ENCODE measurements around the gene PAPPA. TPM values are rescaled to one million over a fixed set of nuclear protein-coding genes. Genes with fewer than 3 reads are reported as not detected.

PAPPA gene
- total and polyA plus RNA-seq, 2 of the 8 experiments (the other 6 are each of a cell fraction or from before 2014, with no cell fraction given), result 0.18 to 0.63 TPM

GRCh38 chr9:116370556-116370955, 217.0 kb downstream of the PAPPA start:
- POLR2A ChIA-PET (ENCODE audit: partially characterized antibody), result no interaction called here
- Histone ChIP-seq H3K27ac (ENCODE audit: low read depth, low read length) (no peak overlapping the region), H2BK120ac (replicated peaks; ENCODE audit: low read depth, low read length) (no peak overlapping the region)

More at GRCh38 chr9:116370556-116370955, 217.0 kb downstream of the PAPPA start:
- Histone ChIP-seq H3K9me3 (ENCODE audit: insufficient read depth in 2 of 2, low read depth in 1 of 2, low read length in 1 of 2) (no peaks in the 10 kb centered on the region), H3K18ac (ENCODE audit: extremely low read depth, low read length) (no peak overlapping the region), H3K27me3 (replicated peaks in 1 of 4; ENCODE audit: control insufficient read depth in 3 of 4, extremely low read depth in 1 of 4, insufficient read depth in 3 of 4, low read length in 3 of 4) (no peaks in the 10 kb centered on the region), H3K4me1 (replicated peaks in 1 of 4; ENCODE audit: control insufficient read depth in 3 of 4, insufficient read depth in 4 of 4, low read length in 3 of 4) (peaks cover 0 to 3% (median 0%) of the 10 kb centered on the region in 4 experiments; a peak in 2 of 7 replicates), H3K23ac (ENCODE audit: insufficient read length) (no peak overlapping the region), H3K4me2 (ENCODE audit: insufficient read depth in 1 of 2, low read depth in 2 of 2, low read length in 2 of 2) (no peak overlapping the region), H4K20me1 (replicated peaks in 1 of 2; ENCODE audit: control insufficient read depth in 1 of 2, insufficient read depth in 2 of 2, low read length in 2 of 2) (no peaks in the 10 kb centered on the region), H2AFZ (ENCODE audit: low read length) (no peak overlapping the region), H2BK12ac (ENCODE audit: low read depth, low read length) (no peak overlapping the region), H3K4ac (replicated peaks; ENCODE audit: insufficient read length, low read depth, low read length) (no peak overlapping the region), H3K23me2 (ENCODE audit: low read depth, low read length) (no peaks in the 10 kb centered on the region), H3K79me1 (ENCODE audit: low read depth, low read length) (no peaks in the 10 kb centered on the region), H2BK5ac (ENCODE audit: low read depth, low read length) (no peak overlapping the region), H3K14ac (ENCODE audit: insufficient read length) (no peak overlapping the region), H2BK20ac (ENCODE audit: low read length) (no peak overlapping the region), H3K79me2 (ENCODE audit: control insufficient read depth in 1 of 2, insufficient read depth in 2 of 2, low read length in 2 of 2) (no peaks in the 10 kb centered on the region), H2BK15ac (ENCODE audit: low read length) (no peak overlapping the region), H3K36me3 (ENCODE audit: control insufficient read depth in 2 of 4, insufficient read depth in 4 of 4, low read length in 3 of 4) (no peaks in the 10 kb centered on the region), H4K91ac (replicated peaks; ENCODE audit: insufficient read length, low read length) (no peak overlapping the region), H4K8ac (ENCODE audit: extremely low read depth, insufficient read depth, low read length) (no peak overlapping the region), H2AK5ac (ENCODE audit: low read depth, low read length) (no peak overlapping the region), H3K56ac (replicated peaks; ENCODE audit: insufficient read length, low read depth, low read length) (no peak overlapping the region), H3K9ac (replicated peaks in 1 of 4; ENCODE audit: extremely low read depth in 1 of 4, low read depth in 3 of 4, low read length in 3 of 4) (no peak overlapping the region), H4K5ac (ENCODE audit: insufficient read length, low read depth, low read length) (no peak overlapping the region), H3K4me3 (ENCODE audit: extremely low read depth in 1 of 4, insufficient read depth in 2 of 4, low read depth in 3 of 4, low read length in 4 of 4) (no peak overlapping the region)
- no peak for DNase-seq (ENCODE audit: low read depth in 1 of 2, low spot score in 2 of 2)
- CTCF ChIA-PET (ENCODE audit: partially characterized antibody), result interaction anchor here (0.6 to 1.3 kb wide), 4 partner anchors 19 to 293 kb away, joined by 3 to 4 read pairs (median 3); no protein-coding TSS in a partner anchor
- no peak for TF ChIP-seq CBX5 (IDR thresholded peaks at IDR 0.05; ENCODE audit: low read depth, low read length)
- no peak for TF ChIP-seq TEAD4 (IDR thresholded peaks at IDR 0.05; ENCODE audit: low read depth, low read length)
- no peak for TF ChIP-seq RFX5 (IDR thresholded peaks at IDR 0.05; ENCODE audit: borderline replicate concordance, low read depth, low read length)
- no peak for TF ChIP-seq GABPA (IDR thresholded peaks at IDR 0.05; ENCODE audit: borderline replicate concordance, insufficient read depth, low read length)
- 86% methylated on average over 4 of the region's 4 CpGs; no CpG with 5 or more reads in 1 of the 2 experiments for WGBS, 2 experiments (ENCODE audit: extremely low coverage in 1 of 2, insufficient coverage in 1 of 2, insufficient read length in 1 of 2, insufficient replicate concordance in 2 of 2, low coverage in 1 of 2, low lambda C conversion rate in 2 of 2, missing lambda C conversion rate in 1 of 2)
- no peak for FAIRE-seq

Measured in H1 (cell line).